ENCODE measurements around the gene ACTL7A. TPM values are rescaled to one million over a fixed set of nuclear protein-coding genes. Genes with fewer than 3 reads are reported as not detected.

ACTL7A gene
- total and polyA plus RNA-seq, 2 of the 4 experiments (the other 2 are of a cell fraction), result not detected

- Histone ChIP-seq H3K36me3 (ENCODE audit: control insufficient read depth, insufficient read depth, low read length) (no peaks in the 10 kb centered on the region), H4K20me1 (ENCODE audit: insufficient read depth, low read length) (no peaks in the 10 kb centered on the region), H2BK20ac (ENCODE audit: low read depth, low read length) (no peak overlapping the region), H2AK5ac (ENCODE audit: low read depth, low read length) (no peak overlapping the region), H3K18ac (ENCODE audit: low read depth, low read length) (no peak overlapping the region), H3K9ac (ENCODE audit: low read depth, low read length) (no peak overlapping the region), H3K79me1 (ENCODE audit: low read depth in 1 of 2, low read length in 2 of 2) (no peaks in the 10 kb centered on the region), H2BK5ac (ENCODE audit: low read depth, low read length, poor library complexity, severe bottlenecking) (no peak overlapping the region), H3K56ac (ENCODE audit: extremely low read depth, insufficient read depth, low read length) (no peak overlapping the region), H3K4me1 (ENCODE audit: control insufficient read depth, insufficient read depth, low read length) (no peaks in the 10 kb centered on the region), H2AK9ac (replicated peaks; ENCODE audit: low read depth, low read length, poor library complexity) (no peak overlapping the region), H2AFZ (replicated peaks; ENCODE audit: low read length, poor library complexity) (no peak overlapping the region), H3K27me3 (ENCODE audit: control insufficient read depth, insufficient read depth, low read length) (peaks cover 2% of the 10 kb centered on the region; the same call in 1 of the 2 replicates), H3K14ac (replicated peaks; ENCODE audit: low read depth, low read length) (no peak overlapping the region), H3K4ac (ENCODE audit: low read depth, low read length) (no peak overlapping the region), H4K91ac (ENCODE audit: insufficient read depth, low read depth, low read length) (no peak overlapping the region), H2BK15ac (ENCODE audit: low read depth, low read length) (no peak overlapping the region), H3K4me3 (ENCODE audit: insufficient read depth, low read depth, low read length) (no peak overlapping the region), H3K23ac (ENCODE audit: low read depth, low read length) (no peak overlapping the region), H4K5ac (ENCODE audit: low read depth, low read length) (no peak overlapping the region), H3K9me1 (ENCODE audit: insufficient read depth, low read length) (no peaks in the 10 kb centered on the region), H2BK120ac (ENCODE audit: low read depth, low read length) (no peak overlapping the region), H4K8ac (ENCODE audit: low read depth in 2 of 2, low read length in 2 of 2) (no peak overlapping the region), H3K27ac (ENCODE audit: insufficient read depth, low read length) (no peak overlapping the region), H3K4me2 (ENCODE audit: low read depth, low read length) (no peak overlapping the region), H3K9me3 (ENCODE audit: control insufficient read depth, insufficient read depth, low read length) (no peaks in the 10 kb centered on the region)
- CTCF ChIA-PET, result no interaction called here
- no CpG with 5 or more reads among the region's 2 CpGs for WGBS, 2 experiments (ENCODE audit: extremely low coverage in 2 of 2, insufficient read length in 1 of 2)
- peak; percentile 35; the same call in 1 of the 2 replicates for ATAC-seq (ENCODE audit: low read depth)
- DNase-seq, result no peak
- POLR2A ChIA-PET (ENCODE audit: unreplicated experiment), result no interaction called here
- BruUV-seq (replicated peaks), result no TSS peak
- in situ Hi-C loops (cut with MboI; ENCODE audit: low sequenced_read_pairs), result no loop called here
- dilution Hi-C loops (cut with HindIII; ENCODE audit: low sequenced_read_pairs, unreplicated experiment), result no loop called here
- intact Hi-C loops (cut with micrococcal nuclease), result no loop called here
- TF ChIP-seq MXI1 (IDR thresholded peaks at IDR 0.05; ENCODE audit: borderline replicate concordance, low read depth, low read length) (no peak), RAD21 (IDR thresholded peaks at IDR 0.05; ENCODE audit: low read length) (peak; percentile 19; the same call in 1 of the 2 replicates), MAZ (IDR thresholded peaks at IDR 0.05; ENCODE audit: borderline replicate concordance, low read depth, low read length) (no peak), CTCF (conservative IDR thresholded peaks at IDR 0.05; ENCODE audit: low read depth, low read length) (no peak), BHLHE40 (IDR thresholded peaks at IDR 0.05; ENCODE audit: low read depth, low read length) (no peak), RFX5 (IDR thresholded peaks at IDR 0.05; ENCODE audit: low read depth, low read length) (no peak), NFE2L2 (IDR thresholded peaks at IDR 0.05; ENCODE audit: low read depth, low read length) (no peak)
Observed at GRCh38 chr9:108813951-108814601, 48.0 kb upstream of the ACTL7A start.

Data from IMR-90 (cell line).